HG03064 (cell line): Measurements from ENCODE around the gene STAC2.

ENCODE experiments used
- ATAC-seq: cut with Tn5 transposase; IDR thresholded peaks from one replicate; pipeline ENCODE4 v1.9.1; 2021; ENCODE audit warnings: low read depth; ENCODE audit not compliant: unreplicated experiment

Gene STAC2

GRCh38 chr17:39235555-39236449 lies 10.1 kb upstream of the STAC2 start:
- no peak for ATAC-seq

DNA sequence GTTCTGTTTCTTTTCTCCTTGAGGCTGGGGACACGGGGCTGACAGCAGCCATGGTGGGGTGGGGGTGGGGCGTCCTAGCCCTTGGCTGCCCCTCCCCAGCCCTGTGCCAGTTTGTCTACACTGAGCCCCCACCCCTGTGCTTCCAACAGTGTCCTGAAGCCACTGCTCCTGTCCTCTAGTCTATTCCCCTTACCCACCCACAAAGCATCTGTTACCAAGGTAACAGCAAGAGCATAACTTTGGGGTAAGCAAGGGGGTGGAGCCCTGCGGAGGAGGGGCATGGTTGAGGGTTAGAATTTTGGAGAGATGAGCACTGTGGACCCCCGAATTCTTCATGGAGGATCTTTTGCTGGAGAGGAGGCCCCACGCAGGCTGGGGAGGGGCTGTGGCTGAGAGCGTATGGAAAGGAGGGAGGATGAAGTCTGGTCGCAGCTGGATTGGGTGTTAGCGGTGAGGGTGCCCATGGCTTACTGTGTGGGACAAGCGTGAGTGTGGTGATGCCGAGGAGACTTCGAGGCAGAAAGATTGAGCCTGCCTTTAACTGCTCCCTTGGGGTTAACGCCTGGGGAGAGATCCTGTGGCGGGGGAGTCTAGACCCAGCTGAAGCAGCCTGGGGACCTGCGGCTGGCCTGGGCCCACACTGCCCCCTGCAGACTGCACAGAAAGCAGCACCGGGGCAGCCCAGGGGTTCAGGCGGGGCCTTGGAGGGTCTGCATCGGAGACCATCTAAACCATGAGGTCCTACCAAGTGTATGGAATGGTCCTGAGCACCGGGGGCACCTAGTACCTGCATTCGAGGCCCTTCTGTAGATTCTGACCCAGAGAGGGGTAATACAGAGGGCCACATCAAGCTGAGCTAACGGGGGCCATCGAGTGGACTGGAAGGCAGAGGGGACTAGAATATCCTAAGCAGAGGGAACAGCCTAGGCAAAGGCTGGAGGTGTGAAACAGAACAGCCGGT lies 6.1 kb upstream of the STAC2 start:
- no peak for ATAC-seq

DNA sequence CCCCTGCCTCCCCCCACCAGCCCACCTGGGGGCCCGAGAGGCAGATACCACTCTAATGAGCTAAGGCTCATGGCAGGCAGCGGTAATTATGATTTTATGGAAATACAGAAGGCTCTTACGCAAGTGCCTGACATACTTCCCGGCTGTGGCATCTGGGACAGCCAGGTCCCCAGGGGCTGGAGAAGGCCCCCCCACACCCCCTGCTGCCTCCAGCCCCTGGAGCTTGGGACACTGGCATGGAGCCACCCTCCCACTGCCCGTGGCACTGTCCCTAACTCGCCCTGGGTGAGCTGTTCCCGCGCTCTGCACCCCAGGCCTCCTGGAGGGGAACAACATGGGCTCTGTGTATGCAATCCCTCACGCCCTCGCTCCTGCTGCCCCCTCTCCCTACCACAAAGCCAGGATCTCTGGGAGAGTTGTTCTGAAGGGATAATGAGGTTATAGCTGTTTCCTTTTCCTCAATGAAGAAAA lies 5.4 kb upstream of the STAC2 start:
- no peak for ATAC-seq

GRCh38 chr17:39230361-39230760 lies 4.6 kb upstream of the STAC2 start:
- ATAC-seq, result no peak

DNA sequence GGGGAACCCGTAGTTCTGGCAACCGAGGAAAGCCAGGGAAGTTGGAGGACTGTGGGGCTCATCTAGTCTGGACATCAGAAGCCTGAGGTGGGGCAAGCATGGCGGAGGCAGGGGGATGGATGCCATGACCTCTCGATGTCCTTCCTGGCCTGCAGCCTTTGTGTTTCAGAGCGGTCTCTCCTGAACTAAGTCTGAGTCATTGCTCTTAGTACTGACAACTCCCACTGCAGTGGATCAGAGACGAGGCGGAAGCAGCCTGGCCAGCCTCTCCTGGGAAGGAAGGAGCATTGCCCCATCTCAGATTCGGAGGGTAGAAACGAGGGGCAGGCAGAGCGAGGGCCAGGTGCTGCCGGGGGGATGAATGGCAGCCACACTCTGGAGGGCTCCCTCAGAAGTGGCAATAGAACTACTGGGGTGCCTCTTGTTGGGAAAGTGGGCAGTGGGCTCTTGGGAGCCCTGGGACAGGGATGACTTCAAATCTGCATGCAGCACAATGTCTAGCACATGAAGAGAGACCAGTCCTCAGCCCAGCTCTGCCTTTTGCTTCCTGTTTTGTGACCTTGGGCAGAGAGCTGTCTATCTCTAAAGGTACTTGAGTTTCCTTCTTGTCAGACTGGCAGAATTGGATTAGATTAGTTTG lies 3.6 kb upstream of the STAC2 start:
- ATAC-seq, result no peak

- no peak for ATAC-seq
These were observed 1.7 kb upstream of the STAC2 start for GRCh38 chr17:39227364-39227919.

- ATAC-seq, result no peak
These were observed 376 bp upstream of the STAC2 start for GRCh38 chr17:39225959-39226683.

- no peak for ATAC-seq
These were observed 902 bp downstream of the STAC2 start for GRCh38 chr17:39224778-39225307.

GRCh38 chr17:39223907-39224777 lies 1.6 kb downstream of the STAC2 start:
- no peak for ATAC-seq

GRCh38 chr17:39222866-39223834 lies 2.6 kb downstream of the STAC2 start:
- ATAC-seq, result no peak

GRCh38 chr17:39222151-39222550 lies 3.6 kb downstream of the STAC2 start:
- ATAC-seq, result no peak

DNA sequence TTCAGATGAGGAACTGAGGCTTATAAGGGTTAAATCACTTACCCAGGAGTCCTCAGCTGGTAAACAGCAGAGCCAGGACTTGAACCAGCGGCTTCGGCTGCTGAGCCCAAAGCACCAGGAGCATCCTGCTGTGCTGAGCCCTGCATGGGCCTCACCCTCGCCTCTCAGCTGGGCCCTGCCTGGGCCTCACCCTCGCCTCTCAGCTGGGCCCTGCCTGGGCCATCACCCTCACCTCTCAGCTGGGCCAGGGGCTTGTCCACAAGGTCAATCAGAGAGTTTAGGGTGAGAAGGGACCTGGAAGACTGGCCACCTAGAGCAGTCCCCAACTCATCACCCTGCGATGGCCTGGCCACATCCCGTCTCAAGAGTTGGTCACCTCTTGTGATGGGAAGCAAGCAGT lies 4.2 kb downstream of the STAC2 start:
- no peak for ATAC-seq

DNA sequence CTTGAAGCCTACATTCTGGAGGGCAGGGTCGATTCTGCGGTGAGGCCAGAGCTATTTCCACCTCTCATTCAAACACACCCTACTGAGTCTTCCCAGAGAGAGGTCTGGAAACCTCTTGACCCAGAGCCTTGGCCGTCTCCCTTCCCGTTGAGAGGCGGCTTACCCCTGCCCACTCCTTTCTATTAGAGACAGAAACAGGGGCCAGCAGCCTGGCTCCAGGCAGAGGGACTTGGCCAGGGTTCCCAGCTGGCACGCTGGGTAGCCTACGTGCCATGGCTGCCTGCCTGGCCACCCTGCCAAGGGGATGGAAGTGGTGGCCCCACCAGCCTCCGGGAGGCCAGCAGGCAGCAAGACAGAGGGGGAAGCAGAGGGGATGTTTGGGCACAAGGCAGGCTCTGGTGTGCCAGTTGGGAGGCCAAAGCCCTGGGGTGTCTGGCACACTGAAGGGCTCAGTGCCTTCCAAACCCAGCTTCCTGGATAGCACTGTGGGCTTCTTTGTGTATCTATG lies 6.0 kb downstream of the STAC2 start:
- no peak for ATAC-seq

- no peak for ATAC-seq
These were observed 6.8 kb downstream of the STAC2 start for GRCh38 chr17:39218906-39219305.

GRCh38 chr17:39217734-39218369 lies 7.9 kb downstream of the STAC2 start:
- ATAC-seq, result no peak

GRCh38 chr17:39213852-39214251 lies 11.9 kb downstream of the STAC2 start:
- no peak for ATAC-seq
